ENCODE results near the gene DDR1.

DDR1 gene

GRCh38 chr6:30881392-30882203, 2.7 kb upstream of the DDR1 start:
- no peak for TF ChIP-seq CTCF (conservative IDR thresholded peaks at IDR 0.05; ENCODE audit: control insufficient read depth, insufficient read depth, low read depth, low read length)
- H3K4me3 ChIP-seq (ENCODE audit: control insufficient read depth, low read depth, low read length) = no peak overlapping the region
- peak; percentile 36 for DNase-seq (ENCODE audit: low read depth)

GRCh38 chr6:30882204-30882758, 2.0 kb upstream of the DDR1 start:
- no peak for TF ChIP-seq CTCF (conservative IDR thresholded peaks at IDR 0.05; ENCODE audit: control insufficient read depth, insufficient read depth, low read depth, low read length)
- DNase-seq (ENCODE audit: low read depth) = no peak
- H3K4me3 ChIP-seq (ENCODE audit: control insufficient read depth, low read depth, low read length) = no peak overlapping the region

- no peak overlapping the region for H3K4me3 ChIP-seq (ENCODE audit: control insufficient read depth, low read depth, low read length)
- no peak for DNase-seq (ENCODE audit: low read depth)
- no peak for TF ChIP-seq CTCF (conservative IDR thresholded peaks at IDR 0.05; ENCODE audit: control insufficient read depth, insufficient read depth, low read depth, low read length)
These were observed 1.3 kb upstream of the DDR1 start for GRCh38 chr6:30882759-30883684.

- no peak for TF ChIP-seq CTCF (conservative IDR thresholded peaks at IDR 0.05; ENCODE audit: control insufficient read depth, insufficient read depth, low read depth, low read length)
- DNase-seq (ENCODE audit: low read depth) = no peak
- H3K4me3 ChIP-seq (ENCODE audit: control insufficient read depth, low read depth, low read length) = peak overlapping the region; percentile 47
These were observed 482 bp downstream of the DDR1 start for GRCh38 chr6:30884521-30885480.

GRCh38 chr6:30885481-30885998, 1.2 kb downstream of the DDR1 start:
- no peak for TF ChIP-seq CTCF (conservative IDR thresholded peaks at IDR 0.05; ENCODE audit: control insufficient read depth, insufficient read depth, low read depth, low read length)
- no peak for DNase-seq (ENCODE audit: low read depth)
- H3K4me3 ChIP-seq (ENCODE audit: control insufficient read depth, low read depth, low read length) = peak overlapping the region; percentile 47
